DMS79 (cell line): Measurements from ENCODE around the gene POLE2.
"Not testable (repeated sequence)": the region's sequence is repeated elsewhere in the genome, so short reads cannot be mapped to it uniquely, and the experiment has no call there.

Experiments used
- DNase-seq: peaks from one replicate; lab custom pipeline; 2025; lab: John Stamatoyannopoulos, UW

POLE2 gene

DNA sequence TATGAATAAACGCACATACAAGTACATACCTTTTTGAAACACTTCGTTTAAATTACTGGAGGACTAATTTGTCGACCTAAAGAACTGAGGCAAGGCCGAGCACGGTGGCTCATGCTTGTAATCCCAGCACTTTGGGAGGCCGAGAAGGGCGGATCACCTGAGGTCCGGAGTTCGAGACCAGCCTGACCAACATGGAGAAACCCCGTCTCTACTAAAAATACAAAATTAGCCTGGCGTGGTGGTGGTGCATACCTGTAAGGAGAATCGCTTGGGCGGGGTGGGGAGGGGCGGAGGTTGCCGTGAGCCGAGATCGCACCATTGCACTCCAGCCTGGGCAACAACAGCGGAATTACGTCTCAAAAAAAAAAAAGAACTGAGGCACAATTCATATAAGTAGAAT, 68.7 kb downstream of the POLE2 start:
- DNase-seq: not testable (repeated sequence)

DNA sequence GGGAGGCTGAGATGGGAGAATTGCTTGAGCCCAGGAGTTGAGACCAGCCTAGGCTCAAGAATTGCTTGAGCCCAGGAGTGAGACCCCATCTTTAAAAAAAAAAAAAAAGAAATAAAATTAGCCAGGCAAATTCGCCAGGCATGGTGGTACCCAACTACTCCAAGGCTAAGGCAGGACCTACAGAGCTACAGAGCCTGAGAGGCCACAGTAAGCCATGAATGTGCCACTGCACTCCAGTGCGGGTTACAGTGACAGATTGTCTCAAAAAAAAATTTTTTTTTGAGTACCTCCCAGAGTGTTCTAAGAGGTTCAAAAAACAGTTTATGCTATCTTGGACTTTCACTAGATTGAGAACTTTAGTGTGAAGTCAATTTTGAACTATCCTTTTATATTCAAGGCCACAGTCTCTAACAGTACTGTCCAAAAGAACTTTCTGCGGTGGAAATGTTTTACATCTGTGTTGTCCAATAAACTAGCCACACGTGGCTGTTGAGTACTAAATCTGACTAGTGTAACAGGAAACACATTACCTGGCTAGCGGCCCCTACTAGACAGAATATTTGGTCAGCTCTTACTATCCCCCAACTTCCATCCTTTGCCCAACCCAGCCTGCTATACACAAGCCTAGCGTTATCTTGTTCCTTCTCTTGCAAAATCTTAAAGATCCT, 70.0 kb downstream of the POLE2 start:
- no peak for DNase-seq

DNA sequence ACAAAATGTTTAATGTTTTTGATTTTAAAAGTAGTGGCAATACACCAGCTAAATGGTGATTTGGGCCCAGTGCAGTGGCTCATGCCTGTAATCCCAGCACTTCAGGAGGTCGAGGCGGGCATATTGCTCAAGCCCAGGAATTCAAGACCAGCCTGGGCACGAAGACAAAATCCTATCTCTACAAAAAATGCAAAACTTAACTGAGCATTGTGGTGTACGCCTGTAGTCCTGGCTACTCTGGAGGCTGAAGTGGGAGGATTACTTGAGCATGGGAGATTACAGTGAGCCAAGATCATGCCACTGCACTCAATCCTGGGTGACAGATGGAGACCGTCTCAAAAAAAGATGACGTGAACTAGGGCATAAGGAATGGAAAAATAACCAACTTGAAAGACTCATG, 72.2 kb downstream of the POLE2 start:
- no peak for DNase-seq

DNA sequence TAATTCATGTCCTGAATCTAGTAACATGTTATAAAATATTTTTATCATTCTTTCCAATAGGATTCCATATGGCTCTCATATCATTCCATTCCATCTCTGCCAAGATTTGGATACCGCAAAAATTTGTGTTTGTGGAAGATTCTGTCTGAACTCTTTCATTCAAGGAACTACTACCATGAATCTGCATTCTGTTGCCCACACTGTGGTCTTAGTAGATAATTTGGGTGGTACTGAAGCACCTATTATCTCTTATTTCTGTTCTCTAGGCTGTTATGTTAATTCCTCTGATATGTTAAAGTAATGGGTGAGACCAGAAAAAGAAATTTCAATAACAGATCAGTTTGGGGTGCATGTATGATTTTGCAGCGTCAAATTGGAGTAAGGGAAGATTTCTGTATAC, 73.8 kb downstream of the POLE2 start:
- no peak for DNase-seq

DNA sequence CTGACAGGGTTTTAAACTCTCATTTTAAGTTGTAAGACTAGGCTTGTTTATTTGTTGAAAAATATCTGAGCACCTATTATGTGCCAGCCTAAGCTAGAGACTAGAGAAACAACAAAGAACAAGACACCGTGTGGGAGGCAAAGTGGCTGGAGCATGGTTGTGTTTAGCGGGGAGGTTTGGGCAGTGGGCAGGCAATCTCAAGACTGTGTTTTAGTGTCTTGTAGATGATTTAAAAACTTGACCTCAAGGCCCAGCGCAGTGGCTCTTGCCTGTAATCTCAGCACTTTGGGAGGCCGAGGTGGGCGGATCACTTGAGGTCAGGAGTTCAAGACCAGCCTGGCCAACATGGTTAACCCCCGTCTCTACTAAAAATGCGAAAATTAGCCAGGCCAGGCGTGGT, 75.3 kb downstream of the POLE2 start:
- no peak for DNase-seq

DNA sequence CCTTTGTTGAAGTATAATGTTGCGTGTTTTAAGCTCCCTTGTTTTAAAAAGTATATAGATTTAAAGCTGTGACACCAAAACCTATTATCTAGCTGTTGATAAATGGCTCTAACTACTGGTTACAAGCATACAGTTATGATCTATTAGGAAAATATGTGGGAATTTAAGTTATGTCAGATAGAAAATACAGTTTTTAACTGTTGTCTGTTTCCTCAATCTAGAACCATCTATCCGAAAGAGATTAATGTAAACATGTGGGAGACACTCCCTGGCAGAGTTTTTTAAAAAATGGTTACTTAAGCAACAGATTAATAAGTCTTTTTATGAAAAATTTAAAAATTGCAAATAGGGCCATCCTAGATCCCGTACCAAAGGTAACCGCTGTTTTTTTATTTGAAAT, 75.8 kb downstream of the POLE2 start:
- DNase-seq: no peak

DNA sequence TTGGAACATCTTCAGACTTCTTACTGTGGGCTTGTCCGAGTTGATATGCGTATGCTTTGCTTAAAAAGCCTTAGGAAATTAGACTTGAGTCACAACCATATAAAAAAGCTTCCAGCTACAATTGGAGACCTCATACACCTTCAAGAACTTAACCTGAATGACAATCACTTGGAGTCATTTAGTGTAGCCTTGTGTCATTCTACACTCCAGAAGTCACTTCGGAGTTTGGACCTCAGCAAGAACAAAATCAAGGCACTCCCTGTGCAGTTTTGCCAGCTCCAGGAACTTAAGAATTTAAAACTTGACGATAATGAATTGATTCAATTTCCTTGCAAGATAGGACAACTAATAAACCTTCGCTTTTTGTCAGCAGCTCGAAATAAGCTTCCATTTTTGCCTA, 80.4 kb downstream of the POLE2 start:
- DNase-seq: no peak

DNA sequence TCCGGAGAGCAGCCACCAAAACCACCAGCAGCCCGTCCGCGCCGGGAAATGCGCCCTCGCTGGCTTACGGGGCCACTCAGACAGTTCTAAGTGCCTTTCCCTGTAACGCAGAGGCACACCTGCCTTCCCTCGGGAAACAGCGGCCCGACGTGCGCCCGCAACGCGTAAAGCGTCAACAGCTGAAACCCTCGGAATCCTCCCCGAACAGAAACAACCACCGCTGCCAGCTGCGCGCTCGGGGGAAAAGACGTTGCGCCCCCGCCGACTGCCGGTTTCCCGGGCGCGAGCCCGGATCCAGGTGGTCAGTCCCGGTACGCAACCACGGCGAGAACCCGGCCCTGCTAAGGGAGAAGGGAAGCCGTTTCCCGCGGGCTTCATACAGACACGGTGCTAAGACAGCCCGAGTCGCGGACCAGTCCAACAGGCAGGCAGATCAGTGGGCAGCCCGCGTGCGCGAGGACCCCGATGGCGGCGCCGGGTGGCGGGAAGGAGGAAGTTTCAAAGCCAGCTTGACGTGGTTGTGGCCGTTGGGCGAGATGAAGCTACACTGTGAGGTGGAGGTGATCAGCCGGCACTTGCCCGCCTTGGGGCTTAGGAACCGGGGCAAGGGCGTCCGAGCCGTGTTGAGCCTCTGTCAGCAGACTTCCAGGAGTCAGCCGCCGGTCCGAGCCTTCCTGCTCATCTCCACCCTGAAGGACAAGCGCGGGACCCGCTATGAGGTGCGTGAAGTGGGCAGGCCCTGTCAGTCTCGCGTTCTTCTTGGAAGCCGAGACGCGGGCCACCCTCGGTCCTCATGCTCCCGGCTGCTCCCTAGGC, 89.3 kb downstream of the POLE2 start, which contains the start of gene LRR1:
Gene LRR1 (plus strand): TSS at position 456 of the 816 bp plus-strand sequence. CDS start 81 bp downstream, at position 537.
- DNase-seq: peak; percentile 91

DNA sequence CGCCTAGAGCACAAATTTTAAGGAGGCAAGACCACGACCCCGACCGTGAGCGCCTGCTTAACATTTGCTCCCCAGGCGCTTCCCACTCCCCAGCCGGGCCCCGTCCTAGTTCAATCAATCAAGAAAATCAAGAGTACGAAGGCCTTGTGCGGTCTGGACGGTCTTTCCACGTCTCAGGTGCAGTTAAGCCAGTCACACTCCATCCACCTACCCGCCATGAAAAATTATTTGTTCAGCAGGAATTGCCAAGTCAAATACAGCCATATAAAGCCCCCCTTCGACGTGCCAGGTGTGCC, 89.9 kb downstream of the POLE2 start:
- DNase-seq: no peak

DNA sequence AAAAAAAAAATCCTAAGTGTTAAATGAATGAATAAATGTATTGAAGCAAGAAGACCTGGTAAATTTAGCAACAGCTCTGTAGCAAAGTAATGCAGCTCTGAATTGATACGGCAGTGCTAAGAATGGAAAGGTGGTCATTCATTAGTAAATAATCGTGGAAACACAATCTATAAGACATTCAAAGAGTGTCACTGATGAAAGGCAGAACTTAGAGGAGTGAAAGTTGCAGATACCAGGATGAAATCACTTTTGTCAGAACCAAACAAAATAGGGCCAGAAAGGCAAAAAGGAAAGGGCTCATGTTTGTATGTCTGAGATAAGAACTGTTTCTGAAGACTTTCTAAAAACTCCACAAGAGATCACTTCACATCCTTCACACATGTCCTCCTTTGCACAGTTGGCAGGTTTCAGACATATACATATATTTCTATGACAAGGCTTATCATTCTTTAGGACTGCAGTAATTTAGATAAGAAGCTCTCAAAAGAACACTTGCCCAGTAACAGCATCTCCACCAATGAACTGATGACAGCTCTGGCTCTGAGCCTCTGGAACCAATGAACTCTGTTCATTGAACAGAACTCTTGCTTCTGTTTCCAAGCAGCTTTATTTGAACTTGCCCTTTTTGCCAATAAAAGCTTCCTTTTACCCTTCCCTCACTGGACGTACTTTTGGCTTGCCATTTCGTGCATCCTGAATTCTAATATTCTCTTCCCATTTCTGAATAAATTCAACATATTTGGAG, 93.5 kb downstream of the POLE2 start:
- no peak for DNase-seq
